ENCODE data around the gene PPP2R2C.

Gene PPP2R2C

DNA sequence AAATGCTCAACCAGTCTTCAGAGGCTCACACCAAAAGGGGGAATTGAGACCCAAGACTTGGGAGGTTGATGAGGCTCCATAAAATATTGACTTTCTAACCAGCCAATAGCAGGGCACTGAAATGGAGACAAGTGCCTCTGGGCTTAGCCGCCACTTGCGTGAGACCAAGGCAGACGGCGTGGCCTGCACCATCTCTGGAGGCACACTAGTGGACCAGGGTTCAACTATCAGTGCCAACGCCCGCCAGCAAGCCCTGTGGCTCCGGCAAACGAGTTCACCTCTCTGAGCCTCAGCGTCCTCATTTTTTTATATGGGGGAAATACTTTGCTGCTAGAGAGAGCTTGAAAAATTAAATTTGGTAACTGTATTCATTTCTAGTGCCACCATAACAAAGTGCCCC, 50.3 kb downstream of the PPP2R2C start:
- no peak for DNase-seq

DNA sequence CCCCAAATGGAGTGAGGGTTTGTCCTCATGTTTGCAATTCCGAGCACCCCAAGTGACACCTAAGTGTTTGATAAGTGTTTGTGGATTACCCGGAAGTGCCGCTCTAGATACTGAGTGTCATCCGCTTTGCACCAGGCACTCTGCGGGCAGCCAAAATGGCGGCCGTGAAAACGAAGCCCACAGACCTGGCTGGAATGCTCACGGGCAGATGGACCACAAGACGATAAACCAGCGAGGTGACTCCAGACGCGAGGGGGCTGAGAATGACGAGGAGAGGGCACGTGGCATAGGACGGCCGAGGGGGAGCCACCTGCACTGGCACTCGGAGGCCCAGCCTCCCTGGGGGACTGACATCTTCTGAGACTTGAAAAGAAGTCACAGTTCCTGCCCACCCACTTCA, 51.0 kb downstream of the PPP2R2C start:
- no peak for DNase-seq

DNA sequence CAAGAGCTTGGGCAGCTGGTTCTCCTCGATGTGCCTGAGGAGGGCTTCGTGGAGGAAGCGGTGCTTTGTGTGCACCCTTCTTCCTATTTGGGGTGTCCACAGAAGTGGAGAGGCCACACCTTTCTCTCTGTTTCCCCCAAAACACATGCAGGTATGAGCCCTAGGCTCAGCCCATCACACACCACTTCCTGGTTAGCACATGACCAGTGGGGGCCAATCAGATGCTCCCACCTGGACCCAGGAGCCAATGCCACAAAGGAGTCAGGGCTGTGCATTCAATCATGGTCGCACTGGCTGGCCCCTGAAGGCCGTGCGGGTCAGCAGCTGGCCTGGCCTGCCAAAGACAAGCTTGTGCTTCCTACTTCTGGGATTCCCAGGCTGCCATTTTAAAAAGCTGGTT, 51.4 kb downstream of the PPP2R2C start:
- no peak for DNase-seq

DNA sequence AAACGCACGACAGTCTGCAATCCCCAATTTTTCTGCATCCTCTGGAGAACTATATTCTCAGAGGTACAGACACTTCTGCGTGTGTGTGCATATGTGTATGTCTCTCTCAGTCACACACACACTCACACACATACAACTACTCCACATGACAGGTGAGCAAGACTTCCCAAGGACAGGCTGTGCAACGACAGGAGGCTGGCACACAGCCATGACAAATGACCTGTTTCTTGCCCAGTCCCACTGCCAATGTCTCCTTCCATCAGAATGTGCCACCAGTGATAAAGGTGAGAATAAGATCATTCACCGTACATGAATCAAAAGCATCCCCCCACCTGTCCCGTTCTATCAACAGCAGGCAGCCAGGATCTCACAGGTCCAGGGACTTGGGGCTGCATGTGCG, 52.4 kb downstream of the PPP2R2C start:
- no peak for DNase-seq

DNA sequence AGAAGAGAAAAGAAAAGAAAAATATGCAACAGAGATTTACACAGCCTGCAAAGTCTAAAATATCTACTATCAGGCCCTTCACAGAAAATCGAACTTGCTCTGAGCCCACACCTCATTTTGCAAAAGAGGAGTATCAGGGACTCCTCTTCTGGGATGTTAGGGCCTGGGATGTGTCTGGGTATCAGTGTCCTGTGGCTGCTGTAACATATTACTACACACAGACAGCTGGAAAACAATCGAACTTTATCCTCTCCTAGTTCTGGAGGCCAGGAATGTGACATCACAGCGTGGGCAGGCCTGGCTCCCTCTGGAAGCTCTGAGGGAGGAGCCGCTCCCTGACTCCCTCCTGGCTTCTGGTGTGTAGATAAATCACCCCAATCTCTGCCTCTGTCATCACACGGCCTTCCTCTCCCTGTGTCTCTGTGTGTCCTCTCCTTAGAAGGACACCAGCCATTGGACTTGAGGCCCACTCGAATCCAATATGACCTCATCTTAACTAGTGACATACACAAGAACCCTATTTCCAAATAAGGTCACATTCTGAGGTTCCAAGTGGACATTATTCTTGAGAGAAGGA, 52.9 kb downstream of the PPP2R2C start:
- DNase-seq = no peak

DNA sequence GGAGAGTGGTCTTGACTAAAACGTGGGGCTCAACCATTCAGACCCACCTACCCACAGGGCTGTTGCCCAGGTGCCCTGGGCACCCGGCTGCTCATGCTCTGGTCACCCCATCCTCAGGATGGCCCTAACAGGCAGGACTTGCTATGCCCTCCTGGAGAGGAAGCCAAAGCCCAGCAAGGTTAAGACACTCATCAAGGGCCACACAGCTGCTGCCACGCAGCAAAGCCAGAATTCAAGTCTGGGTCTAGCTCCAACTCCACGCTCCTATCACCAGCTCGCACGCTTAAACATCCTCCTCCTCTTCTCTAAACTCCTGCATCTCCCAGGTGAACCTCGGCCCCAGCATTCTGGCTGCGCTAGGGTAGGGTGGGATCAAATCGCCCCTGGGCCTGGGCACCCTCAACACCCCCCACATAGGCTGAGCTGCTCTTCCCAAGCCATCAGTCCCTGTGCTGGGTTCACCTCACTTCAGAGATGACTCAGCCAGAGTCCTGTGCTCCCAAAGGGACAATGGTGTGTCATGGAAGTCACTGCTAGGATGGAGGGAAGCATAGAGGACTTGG, 54.1 kb downstream of the PPP2R2C start:
- no peak for DNase-seq

DNA sequence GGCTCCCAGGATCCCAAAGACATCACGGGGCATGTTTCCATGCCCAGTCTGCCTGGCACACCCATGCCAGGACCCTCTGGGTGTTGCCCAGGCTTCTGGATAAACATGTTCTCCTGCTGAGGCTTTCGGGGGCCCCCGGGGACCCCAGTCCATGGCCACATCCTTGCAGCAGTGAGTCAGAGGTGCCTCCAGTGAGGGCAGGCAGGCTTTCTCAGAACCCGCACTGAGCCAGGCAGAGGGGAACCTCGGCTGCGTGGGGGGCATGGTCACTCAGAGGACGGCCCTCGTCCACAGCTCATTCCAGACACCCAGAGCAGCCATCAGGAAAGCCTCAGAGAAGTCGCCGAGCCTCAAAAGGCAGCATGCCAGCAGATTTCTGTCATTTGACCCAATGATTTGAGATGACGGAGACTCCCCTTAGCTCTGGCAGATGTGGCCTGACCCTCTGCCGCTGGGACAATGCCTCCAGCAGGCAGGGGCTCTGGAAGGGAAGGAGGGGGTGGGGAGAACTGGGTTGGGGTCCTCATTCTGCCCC, 54.8 kb downstream of the PPP2R2C start:
- DNase-seq = no peak

DNA sequence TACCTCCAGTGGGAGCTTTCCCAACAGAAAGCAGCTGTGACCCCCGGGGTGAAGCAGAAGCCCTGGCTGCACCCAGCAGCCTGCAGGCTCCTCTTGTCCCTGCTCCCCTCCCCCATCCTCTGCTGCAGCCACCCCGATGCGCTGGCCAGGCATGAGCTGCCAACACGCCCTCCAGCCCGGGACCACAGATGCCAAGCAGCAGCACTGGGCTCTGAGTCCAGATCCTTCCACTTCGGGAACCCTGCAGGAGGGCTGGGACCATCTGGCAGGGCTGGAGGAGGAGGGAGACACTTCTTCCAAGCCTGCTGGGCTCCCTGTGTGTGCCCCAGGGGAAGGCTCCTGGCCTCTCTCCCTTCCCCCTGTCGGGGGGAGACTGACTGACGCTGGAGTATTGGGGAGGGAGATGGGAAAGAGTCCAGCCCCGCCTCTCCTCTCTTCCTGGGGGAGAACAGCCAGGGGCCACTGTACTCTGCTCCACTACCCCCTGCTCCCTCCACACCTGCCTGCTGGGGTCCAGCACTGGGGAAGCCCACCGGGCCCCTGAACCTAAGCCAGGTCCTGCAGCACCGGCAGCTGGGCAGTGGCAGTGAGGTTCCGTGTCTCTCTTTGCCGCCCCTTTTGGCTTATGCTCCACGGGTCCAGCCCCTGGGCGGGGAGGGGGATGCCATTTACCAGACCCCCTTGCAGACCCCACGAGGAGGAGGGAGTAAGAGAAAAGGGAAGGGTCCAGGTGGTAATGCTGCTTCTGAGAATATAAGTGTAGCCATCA, 55.7 kb downstream of the PPP2R2C start:
- DNase-seq = no peak

DNA sequence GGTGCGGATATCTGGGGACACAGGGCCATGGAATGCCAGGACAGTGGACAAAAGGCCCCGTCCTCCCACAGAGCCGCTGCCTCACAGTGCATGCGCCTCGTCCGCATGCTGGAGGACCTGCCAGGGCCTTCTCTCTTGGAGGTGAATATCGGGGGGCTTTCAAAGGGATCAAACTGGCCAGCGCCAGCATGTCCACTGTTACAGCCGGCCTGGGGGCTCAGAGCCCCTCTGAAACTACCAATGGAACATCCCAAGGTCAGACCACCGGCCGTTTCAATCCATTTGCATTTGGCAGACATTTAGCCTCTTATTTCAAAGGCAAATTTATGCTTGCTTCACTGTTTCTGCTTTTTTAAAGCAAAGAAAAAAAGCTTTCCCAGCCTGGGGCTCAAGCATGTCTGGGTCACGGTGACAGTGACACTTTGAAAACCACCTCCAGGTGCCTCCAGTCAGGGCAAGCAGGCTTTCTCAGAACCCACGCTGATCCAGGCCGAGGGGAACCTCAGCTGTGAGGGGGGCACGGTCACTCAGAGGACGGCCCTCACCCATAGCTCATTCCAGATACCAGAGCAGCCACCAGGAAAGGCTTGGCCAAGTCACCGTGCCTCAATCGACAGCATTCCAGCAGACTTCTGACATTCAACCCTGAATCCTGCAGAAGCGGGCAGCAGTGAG, 57.2 kb downstream of the PPP2R2C start:
- no peak for DNase-seq

DNA sequence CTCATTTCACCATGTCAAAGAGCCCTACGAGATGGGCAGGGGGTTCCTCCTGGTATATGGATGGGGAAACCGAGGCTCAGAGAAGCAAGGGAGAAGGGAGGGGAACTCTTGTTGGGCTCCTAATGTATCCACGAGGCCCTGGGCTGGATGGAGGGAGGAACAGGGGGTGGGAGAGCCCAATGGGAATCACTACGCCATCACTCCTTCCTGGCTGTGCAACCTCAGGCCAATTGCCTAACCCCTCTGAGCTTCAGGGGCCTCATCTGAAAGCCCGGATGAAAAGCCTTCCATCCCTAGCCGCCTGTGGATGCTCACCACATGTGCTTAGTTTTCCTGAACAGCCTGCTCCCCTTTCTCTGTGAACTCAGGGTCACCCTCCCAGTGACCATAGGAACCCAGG, 57.8 kb downstream of the PPP2R2C start:
- DNase-seq = no peak

DNA sequence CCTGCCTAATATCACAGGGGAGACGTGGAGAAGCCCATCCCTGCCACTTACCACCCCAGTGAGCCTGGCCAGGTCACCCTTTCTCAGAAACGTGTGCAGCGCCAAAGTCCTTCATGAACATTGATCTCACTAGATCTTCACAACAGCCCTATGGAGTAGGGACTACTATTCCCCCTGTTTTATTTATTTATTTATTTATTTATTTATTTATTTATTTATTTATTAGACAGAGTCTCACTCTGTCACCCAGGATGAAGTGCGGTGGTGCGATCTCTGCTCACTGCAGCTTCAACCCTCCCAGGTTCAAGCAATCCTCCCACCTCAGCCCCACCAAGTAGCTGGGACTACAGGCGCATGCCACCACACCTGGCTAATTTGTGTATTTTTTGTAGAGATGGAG, 61.8 kb downstream of the PPP2R2C start:
- no peak for DNase-seq

DNA sequence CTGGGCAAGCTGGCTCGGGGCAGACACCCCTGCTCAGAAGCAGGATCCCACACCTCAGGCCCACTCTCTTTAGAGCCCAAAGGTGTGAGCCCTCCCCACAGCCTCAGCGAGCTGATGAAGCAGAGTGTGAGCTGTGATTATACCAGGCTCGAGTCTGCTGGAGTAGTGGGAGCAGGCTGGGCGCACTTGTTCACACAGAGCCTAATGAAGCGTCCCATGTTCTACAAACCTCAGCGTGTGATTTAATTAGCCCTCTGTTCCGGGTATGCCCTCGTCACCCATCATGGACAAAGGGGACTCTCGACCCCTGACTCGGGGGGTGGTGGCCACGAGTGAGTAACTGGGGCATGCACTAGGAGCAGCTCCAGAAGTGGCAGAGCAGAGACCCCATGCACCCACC, 62.3 kb downstream of the PPP2R2C start:
- no peak for DNase-seq

DNA sequence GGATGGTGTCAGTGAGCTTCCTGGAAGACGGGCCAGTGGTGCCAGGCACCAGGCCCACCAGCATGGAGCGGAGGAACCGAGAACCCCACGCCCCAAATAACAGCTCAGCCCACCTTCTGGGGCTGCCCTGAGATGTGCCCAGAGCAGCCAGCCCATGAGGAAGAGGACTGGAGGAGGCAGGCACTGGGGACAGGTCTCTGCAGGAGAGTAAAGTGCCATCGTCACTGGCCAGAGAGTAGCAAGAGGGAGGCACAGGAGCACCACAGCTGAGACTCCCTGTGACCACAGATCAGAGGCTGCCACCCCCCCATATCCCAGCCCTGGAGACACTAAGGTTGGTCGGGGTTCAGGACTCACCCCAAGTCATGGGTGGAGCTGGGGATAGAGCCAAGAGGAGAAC, 63.0 kb downstream of the PPP2R2C start:
- no peak for DNase-seq

DNA sequence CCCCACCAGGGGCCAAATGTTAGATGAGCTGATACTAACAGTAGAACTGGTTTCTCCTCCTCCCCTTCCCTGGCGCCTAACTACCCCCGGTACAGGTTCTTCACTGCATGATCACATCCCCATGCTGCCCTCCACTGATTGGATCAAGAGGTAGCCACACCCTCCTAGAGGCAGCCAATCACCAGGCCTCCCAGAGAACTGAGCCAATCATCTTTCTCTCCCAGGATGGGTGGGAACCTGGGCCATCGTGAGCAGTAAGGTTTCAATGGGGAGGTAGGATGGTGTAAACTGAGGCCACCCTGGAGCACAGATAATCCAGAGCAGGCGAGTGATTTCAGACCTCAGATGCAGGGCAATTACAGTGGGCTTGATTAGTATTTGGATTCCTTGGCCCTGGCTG, 64.2 kb downstream of the PPP2R2C start:
- DNase-seq = no peak

DNA sequence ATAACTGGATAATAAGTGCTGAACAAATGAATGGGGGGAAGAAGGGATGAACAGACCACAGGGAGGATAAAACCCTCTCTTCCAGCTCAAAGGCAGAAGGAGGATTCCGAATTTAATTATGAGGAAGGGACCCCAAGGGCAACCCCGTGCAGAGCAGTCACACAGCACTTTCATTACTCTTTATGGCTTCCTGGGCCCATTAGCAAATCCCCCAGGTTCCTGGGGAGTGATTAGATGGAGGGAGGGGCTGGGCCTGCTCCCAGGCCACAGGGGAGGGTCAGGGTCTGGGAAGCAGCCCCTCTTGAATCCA, 67.1 kb downstream of the PPP2R2C start:
- no peak for DNase-seq

DNA sequence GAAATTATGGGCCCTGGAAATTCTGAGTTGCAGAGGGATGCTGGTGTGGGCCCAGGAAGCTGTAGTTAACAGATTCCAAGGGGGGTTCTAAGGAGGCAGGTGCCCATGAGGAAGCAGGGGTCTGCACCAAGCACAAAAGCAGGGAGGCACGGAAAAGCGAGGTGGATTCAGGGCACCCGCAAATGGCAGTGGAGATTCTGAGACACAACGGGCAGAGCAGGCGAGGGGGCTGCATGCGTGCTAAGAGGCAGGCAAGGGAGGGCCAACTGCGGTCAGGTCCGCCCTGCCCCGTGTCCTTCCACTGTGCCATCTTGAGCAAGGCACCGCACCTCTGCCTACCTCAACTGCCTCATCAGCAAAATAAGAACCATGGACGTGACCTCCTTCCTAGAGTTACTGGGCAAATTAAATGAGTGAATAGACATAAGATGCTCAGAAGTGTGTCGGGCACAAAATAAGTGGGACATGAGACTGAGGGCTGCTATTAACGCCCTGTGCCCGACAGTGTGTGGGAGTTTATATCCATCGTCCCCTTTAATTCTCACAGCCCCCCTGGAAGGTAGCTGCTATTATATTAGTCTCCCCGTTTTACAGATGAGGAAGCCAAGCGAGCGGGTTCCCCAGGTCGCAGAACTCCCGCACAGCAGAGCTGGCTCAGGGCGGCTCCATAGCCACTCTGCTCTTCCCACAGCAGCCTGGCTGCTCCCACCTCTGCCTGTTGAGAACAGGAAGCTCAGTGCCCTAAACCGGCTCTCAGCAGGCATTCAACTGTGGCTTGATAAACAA, 67.6 kb downstream of the PPP2R2C start:
- no peak for DNase-seq

DNA sequence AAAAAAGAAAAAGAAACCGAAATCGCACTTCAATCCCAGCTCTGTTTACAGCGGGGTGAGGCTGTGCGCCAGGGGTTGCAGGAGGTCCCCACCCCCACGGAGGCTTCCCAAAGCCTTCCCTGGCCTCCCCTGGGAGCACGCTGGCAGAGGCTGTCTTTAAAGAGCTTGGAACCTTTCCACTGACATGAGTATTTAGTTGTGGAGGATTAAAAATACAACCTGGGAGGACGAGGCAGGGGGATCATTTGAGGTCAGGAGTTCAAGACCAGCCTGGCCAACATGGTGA, 69.1 kb downstream of the PPP2R2C start:
- DNase-seq = no peak

DNA sequence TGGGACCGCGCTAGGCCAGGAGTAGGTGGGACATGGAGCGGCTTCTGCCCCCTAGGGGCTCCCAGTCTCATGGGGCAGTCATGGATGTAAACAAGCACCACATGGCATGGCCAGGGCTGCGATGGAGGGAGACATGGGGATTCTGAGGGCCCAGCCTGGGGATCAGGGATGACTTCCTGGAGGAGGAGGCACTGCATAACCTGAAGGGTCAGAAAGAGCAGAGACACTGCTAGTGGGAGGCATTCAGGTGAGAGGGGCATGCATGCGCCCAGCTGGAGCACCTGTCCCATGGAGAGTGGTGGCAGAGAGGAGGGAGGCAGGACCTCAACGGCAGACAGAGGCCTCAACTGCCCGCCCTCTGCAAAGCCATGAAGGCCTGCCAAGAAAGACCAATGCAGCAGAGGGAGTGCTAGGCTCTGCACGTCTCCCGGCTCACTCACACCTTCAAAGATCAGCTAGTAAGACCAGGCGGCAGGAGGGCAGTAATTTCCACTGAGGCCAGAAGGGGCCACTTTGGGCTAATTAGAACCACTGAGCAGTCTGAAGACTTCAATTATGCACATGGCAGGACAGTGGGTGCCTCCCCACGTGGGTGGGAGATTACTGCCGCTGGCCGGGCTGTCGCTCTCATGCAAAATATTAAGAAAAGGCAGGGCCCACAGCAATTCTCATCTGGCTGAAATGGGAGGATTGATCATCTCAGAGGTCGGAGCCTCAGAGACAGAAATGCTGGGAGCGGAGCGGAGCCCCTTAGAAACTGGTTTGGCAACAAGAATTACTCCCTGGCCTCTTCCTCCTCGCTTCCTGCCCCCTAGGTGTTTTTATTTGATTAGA, 69.6 kb downstream of the PPP2R2C start:
- DNase-seq = no peak

DNA sequence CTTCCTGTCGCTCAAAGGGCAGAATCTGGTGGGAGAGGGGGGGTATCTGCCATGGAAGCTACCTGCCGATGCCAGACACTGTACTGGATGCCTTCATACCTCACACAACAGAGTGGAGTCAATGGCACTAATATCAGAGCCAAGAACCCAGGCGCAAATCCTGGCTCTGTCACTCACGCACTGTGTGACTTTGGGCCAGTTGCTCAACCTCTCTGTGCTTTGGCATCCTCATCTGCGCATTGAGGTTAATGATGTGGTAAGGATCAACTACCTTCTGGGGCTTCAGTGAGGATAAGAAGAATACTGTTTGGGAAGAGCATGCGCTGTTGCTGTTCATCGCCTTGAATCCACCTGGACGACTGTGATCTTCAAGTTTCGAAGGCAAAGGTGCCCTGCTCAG, 70.6 kb downstream of the PPP2R2C start:
- DNase-seq = no peak

DNA sequence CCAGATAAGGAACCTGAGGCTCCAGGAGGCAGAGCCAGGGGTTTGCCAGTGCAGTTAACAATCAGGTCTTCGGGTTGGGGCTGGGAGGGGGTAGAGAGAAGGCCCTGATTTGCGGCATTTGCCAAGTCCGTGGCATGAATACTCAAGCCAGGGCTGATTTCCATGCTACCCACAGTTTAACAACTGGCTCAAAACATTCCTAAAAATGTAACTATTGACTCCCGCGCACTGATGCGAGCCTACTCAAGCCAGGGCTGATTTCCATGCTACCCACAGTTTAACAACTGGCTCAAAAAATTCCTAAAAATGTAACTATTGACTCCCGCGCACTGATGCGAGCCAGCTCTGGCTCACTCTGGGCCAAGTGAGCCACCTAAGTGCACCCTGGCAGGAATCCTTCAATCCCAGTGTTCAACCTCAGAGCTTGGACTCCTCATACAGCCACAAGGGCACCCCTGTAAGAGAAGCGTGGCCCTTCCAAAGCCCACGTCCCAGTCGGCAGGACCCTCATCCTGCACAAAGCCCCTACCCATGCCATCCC, 75.6 kb downstream of the PPP2R2C start:
- DNase-seq = no peak

DNA sequence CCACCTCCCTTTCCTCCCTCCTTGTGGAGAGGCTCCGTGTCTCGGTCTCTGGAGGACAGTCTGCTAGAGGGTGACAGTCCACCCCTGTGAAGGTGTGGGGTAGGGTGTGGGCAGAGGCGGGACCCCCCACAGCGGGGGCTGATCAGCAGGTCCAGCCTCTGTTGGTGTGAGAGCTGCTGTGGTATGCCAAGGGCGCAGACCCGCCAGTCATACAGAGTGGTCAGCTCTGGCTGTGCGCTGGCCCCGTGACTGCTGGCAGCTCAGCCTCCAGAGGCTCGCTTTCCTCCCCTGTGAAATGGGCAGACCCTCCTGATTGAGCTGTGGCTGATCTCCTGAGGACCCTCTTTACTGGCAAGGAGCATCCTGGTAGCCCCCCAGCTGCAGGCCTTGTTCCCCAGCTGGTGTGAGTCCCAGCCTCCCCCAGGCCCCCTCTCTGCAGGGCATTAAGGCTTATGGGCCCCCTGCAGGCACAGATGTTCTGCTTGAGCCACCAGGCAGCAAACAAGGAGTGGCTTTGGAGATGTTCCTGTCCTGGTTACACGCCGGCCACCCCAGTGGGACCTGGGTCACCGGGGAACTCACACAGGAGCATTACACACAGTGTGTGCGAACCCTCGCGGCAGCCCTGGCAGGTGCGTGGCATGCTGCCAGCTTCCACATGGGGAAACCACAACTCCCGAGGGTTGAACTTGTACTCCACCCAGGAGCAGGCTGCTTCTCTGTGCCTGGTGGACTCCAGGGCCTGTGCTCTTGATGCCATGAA, 76.8 kb downstream of the PPP2R2C start:
- DNase-seq = no peak
